Panc1 (cell line): Measurements from ENCODE around the gene MRPS11.

Source experiments
- CTCF ChIP-seq: fragments of 450-650 bp; IDR thresholded peaks from 2 replicates; pipeline ENCODE4 v1.5.1; 2017; ENCODE audit warnings: mild to moderate bottlenecking
- SIN3A ChIP-seq: IDR thresholded peaks from 2 replicates; pipeline ENCODE4 v1.6.1; 2012; ENCODE audit warnings: low read depth, mild to moderate bottlenecking, low read length, moderate library complexity, borderline replicate concordance; ENCODE audit not compliant: insufficient read depth

- TF ChIP-seq CTCF, result no peak
- no peak for TF ChIP-seq SIN3A
Measured at GRCh38 chr15:88477126-88477525, 9.6 kb downstream of the MRPS11 start.
